ENCODE results near the gene IFNL4.
"Not testable (repeated sequence)": the region's sequence is repeated elsewhere in the genome, so short reads cannot be mapped to it uniquely, and the experiment has no call there.

- not testable (repeated sequence) for TF ChIP-seq POLR2A (IDR thresholded peaks at IDR 0.05; ENCODE audit: low read length); GATA1 (IDR thresholded peaks at IDR 0.05; ENCODE audit: low read depth, low read length)
Observed at GRCh38 chr19:39268531-39269223, 20.0 kb upstream of the IFNL4 start.

Measured in erythroblast (primary cell).